ENCODE results near the gene NKX2-8.

DNA sequence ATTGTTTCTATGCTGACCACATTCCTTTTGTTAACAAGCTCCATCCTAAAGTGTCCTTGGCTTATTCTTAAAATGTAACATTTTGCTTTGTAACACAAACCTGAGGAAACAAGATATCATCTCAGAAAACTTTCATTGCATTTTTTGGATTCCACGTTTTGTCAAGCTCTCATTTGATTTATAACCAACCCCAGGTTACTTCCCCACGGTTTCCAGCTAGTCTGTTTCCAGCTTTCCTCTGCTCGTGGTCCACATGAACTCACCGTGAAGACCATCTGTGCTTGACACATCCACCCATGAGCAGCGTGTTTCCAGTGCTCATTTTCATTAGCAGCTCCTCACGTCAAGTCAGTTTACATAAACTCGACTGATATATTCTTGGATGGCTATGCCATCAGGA lies 6.4 kb upstream of the NKX2-8 start:
- TF ChIP-seq POLR2A (IDR thresholded peaks at IDR 0.05) (no peak), EP300 (IDR thresholded peaks at IDR 0.05) (no peak)
- TF ChIP-seq, protein P1, sequence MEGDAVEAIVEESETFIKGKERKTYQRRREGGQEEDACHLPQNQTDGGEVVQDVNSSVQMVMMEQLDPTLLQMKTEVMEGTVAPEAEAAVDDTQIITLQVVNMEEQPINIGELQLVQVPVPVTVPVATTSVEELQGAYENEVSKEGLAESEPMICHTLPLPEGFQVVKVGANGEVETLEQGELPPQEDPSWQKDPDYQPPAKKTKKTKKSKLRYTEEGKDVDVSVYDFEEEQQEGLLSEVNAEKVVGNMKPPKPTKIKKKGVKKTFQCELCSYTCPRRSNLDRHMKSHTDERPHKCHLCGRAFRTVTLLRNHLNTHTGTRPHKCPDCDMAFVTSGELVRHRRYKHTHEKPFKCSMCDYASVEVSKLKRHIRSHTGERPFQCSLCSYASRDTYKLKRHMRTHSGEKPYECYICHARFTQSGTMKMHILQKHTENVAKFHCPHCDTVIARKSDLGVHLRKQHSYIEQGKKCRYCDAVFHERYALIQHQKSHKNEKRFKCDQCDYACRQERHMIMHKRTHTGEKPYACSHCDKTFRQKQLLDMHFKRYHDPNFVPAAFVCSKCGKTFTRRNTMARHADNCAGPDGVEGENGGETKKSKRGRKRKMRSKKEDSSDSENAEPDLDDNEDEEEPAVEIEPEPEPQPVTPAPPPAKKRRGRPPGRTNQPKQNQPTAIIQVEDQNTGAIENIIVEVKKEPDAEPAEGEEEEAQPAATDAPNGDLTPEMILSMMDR (IDR thresholded peaks at IDR 0.05) = no peak
